ENCODE data around the gene MIGA2. TPM values are rescaled to one million over a fixed set of nuclear protein-coding genes. Genes with fewer than 3 reads are reported as not detected.

MIGA2 gene
- total and polyA plus RNA-seq, 9 of the 15 experiments (the other 6 are each of a cell fraction or from before 2014, with no cell fraction given), result 0.15 to 54.1 (median 18.0) TPM

- TF ChIP-seq PYGO2 (tag; IDR thresholded peaks at IDR 0.05) (peak; percentile 78), ZBTB17 (CRISPR knock-in tag; IDR thresholded peaks at IDR 0.05) (no peak), SMC3 (conservative IDR thresholded peaks at IDR 0.05; ENCODE audit: insufficient read depth, low read depth, low read length) (no peak), USF1 (CRISPR knock-in tag; IDR thresholded peaks at IDR 0.05) (peak; percentile 75), MLX (CRISPR knock-in tag; conservative IDR thresholded peaks at IDR 0.05) (no peak), BACH1 (tag; IDR thresholded peaks at IDR 0.05) (peak; percentile 95), HMGN3 (IDR thresholded peaks at IDR 0.05; ENCODE audit: borderline replicate concordance, extremely low read depth, insufficient read length, low read depth, low read length) (peak; percentile 59), ZNF175 (CRISPR knock-in tag; IDR thresholded peaks at IDR 0.05; ENCODE audit: low read depth) (peak; percentile 99), ZBTB7A (IDR thresholded peaks at IDR 0.05; ENCODE audit: borderline replicate concordance, control insufficient read depth, low read depth, low read length) (peak; percentile 48), CREB3L1 (IDR thresholded peaks at IDR 0.05; ENCODE audit: borderline replicate concordance, low read depth) (0 out of 2 replicates have a peak, but pooled peaks have one; percentile 16), KDM5B (IDR thresholded peaks at IDR 0.05; ENCODE audit: insufficient replicate concordance, low read depth, low read length) (peak; percentile 79), MAZ (CRISPR knock-in tag; conservative IDR thresholded peaks at IDR 0.05 in 1 of 2, IDR thresholded peaks at IDR 0.05 in 1 of 2) (peak; percentile 83 to 90), GABPB1 (CRISPR knock-in tag; IDR thresholded peaks at IDR 0.05) (no peak; the same call in 1 of the 2 replicates), ARHGAP35 (IDR thresholded peaks at IDR 0.05; ENCODE audit: partially characterized antibody) (no peak), RBFOX2 (IDR thresholded peaks at IDR 0.05; ENCODE audit: low read depth, low read length) (peak; percentile 96)
- TF ChIP-seq, protein P1, sequence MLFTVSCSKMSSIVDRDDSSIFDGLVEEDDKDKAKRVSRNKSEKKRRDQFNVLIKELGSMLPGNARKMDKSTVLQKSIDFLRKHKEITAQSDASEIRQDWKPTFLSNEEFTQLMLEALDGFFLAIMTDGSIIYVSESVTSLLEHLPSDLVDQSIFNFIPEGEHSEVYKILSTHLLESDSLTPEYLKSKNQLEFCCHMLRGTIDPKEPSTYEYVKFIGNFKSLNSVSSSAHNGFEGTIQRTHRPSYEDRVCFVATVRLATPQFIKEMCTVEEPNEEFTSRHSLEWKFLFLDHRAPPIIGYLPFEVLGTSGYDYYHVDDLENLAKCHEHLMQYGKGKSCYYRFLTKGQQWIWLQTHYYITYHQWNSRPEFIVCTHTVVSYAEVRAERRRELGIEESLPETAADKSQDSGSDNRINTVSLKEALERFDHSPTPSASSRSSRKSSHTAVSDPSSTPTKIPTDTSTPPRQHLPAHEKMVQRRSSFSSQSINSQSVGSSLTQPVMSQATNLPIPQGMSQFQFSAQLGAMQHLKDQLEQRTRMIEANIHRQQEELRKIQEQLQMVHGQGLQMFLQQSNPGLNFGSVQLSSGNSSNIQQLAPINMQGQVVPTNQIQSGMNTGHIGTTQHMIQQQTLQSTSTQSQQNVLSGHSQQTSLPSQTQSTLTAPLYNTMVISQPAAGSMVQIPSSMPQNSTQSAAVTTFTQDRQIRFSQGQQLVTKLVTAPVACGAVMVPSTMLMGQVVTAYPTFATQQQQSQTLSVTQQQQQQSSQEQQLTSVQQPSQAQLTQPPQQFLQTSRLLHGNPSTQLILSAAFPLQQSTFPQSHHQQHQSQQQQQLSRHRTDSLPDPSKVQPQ (CRISPR knock-in tag; IDR thresholded peaks at IDR 0.05; ENCODE audit: borderline replicate concordance), result 0 out of 2 replicates have a peak, but pooled peaks have one; percentile 39
Observed at GRCh38 chr9:129080601-129081387, 44.4 kb downstream of the MIGA2 start, which contains the start of gene DOLPP1 (continued).
